LNCaP clone FGC (cell line): ENCODE data around the gene SFXN5.

ENCODE experiments used
- DNase-seq: peaks from one replicate; pipeline ENCODE4 v3.0.0-alpha.2; 2011; ENCODE audit warnings: low read depth
- H3K4me3 ChIP-seq: 2 replicates; pipeline ENCODE4 v1.5.1; 2011; ENCODE audit warnings: mild to moderate bottlenecking, low read depth, low read length, control low read depth
- CTCF ChIP-seq: IDR thresholded peaks from 2 replicates; pipeline ENCODE4 v1.5.1; 2012; ENCODE audit warnings: mild to moderate bottlenecking; ENCODE audit not compliant: control insufficient read depth, insufficient read depth; ENCODE audit errors: extremely low read depth

The SFXN5 gene

DNA sequence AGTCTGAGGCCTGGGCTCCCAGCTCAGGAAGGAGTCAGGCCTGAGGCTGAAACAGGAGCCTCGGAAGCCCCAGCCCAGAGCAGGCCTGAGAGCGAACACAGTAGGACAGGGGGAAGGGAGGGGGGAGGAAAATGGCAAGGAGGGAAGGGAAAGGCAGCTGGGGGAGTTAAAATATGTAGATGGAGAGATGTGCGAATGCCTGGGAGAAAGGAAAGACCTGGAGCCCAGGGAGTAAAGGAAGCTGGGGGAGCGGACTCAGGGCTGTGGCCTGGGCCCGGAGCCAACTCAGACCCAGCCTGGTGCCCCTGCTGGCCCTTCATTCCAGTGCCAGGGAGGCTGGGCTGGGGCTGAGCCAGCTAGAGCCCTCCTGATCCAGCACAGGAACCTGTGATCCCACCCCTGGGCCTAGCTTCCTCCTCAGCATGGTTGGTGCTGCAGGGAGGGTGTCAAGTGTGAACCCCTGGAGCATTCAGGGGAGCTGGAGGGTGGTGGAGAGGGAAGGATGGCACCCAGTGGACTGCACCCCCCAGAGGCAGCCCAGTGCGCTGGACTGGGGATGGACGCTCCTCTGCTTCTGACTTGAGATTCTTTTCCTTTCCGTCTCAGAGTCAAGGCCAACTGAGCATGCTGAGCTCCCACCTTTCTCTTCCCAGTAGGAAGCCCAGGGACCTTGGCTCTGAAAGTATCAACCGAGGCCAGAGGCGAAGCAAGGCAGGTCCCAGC, 107.9 kb downstream of the SFXN5 start:
- no peak for DNase-seq
- TF ChIP-seq CTCF, result no peak
- H3K4me3 ChIP-seq, result no peak overlapping the region

DNA sequence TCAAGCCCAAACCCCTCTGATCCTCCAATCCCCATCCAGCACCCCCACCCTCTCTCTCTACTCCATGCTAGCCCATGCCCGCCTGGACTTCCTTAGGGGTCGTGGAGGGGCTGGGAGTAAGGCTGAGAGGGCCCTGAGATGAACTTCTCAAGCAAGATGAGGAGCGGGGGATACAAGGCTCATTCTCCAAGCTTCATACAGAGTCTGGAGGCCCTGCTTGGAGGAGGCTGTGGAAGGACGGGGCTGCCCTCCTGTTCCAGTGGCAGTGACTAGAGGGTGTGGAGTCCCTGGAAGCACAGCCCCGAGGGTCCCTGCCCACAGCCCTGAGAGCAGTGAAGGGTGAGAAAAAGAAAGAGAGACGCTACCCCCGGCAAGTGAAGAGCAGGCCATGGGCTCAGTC, 108.6 kb downstream of the SFXN5 start:
- TF ChIP-seq CTCF, result no peak
- no peak overlapping the region for H3K4me3 ChIP-seq
- DNase-seq, result no peak

DNA sequence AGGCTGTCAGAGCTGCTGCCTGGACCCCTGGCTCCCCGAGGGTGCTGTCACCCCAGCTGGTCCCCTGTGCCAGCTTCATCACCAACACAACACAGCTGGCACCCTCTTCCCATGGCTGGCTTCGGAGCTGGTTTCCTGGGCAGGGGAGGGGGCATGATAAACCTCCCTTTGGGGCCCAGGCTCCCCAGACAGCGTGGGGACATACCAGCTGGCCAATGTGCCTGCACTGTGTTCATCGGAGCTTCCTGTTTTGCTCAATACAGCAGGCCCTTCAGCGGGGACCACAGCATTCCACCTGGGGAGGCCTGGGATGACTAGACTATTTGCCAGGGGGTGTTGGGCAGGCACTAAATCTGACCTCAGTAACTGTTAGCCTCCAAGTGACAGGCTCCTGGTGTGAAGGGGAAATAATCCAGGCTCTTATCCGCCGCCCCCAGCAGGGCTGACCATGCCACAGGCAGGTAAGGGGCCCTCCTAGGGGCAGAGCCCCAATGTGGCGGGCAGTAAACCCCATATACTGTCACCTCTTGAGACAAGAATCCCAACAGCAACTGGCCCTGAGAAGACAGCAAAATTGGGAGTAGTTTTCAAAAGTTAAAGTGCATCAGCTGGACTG, 109.6 kb downstream of the SFXN5 start:
- no peak overlapping the region for H3K4me3 ChIP-seq
- no peak for TF ChIP-seq CTCF
- no peak for DNase-seq

DNA sequence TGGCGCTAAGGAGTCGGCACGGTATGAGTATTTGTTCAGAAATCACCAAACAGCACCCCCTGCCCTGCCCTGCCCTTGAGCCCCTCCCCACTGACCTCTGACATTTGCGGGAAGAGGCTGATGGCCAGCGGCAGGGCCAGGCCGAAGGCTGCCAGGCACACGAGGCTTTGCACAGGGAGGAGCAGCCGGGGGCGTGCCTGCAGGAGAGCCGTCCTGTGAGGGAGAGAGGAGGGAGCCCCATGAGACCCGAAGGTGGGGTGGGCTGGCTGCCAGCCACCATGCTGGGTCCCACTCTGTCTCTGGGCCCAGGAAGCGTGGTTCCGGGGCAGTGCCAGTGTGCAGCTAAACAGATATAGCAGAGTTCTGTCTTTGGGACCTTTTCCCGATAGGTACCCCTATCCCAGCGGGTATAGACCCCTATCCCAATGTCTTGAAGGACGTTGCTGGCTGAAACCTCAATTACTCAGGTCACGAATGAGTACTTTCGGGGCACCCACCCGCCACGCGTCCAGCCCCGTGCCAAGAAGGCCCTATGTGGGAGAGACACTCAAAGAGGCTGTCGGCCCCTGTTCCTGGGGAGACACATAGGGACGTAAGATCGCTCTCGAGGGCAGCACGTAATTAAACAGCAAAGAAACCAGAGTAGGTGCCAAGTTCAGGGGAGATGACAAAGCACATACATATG, 110.3 kb downstream of the SFXN5 start:
- no peak for TF ChIP-seq CTCF
- no peak overlapping the region for H3K4me3 ChIP-seq
- DNase-seq, result no peak

DNA sequence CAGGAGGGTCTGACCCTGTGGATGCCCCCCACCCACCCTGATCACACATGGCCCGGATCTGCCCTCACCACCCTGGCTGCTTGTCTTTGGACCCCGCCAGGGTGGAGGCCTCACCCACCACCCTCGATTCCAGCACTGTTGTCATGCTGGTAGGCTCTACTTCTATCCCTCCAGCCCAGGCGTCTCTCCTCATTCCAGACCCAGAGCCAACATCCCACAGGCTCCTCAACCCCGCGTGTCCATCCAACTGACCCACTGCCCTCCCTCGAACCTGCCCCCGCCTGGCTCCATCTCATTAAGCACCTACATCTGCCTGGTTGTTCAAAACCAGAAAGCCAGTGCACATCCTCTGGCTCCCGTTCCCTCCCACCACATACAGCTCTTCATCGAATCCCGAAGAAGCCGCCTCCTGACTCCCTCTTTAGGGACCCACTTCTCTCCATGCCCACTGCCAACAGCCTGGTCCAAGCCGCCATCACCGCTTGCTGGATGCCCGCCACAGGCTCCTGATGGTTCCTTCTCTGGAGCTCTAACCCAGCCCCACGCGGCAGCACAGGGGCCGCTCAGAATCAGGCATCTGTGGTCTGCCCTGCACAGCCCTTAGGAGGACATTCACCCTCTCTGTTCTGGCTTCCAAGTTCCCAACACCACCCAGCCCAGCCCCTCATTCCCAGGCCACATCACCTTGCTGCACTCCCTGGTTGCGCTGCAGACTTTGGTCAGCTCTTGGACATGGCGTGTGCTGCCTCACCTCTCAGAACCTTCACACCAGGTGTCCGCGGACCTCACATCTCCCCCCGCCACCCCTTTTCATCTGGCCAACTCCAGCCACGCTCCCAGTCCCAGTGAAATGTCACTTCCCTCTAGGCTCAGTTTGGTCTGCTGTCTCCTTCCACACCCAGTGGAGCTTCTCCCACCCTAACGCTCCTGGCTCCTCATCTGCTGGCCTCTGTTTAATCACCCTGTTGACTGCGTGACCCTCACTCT, 111.2 kb downstream of the SFXN5 start:
- H3K4me3 ChIP-seq, result no peak overlapping the region
- TF ChIP-seq CTCF, result no peak
- DNase-seq, result no peak

DNA sequence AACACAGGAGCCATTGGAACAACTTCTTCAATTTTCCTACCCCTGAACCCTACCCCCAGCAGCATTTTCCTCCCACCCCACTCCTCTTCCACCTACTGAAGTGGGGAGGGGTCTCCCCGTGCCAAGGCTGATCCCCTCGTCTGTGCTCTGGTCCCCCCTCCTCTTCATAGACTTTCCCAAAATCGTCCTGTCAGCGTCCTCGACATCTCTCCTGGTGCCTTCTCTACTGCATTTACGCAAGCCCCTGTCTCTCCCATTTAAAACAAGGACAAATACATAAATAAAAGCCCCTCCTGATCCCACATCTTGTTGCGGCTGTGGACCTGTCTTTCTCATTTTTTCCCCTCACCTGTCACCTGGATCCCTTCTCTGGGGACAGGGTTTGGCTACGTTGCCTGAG, 112.0 kb downstream of the SFXN5 start:
- no peak for TF ChIP-seq CTCF
- DNase-seq, result no peak
- H3K4me3 ChIP-seq, result no peak overlapping the region
